Diencephalon (tissue), 1 donor: ENCODE data around the gene CCDC3. TPM values are rescaled to one million over a fixed set of nuclear protein-coding genes. Genes with fewer than 3 reads are reported as not detected.

Source experiments
- small RNA-seq: library from RNA; depleted of rRNA; stranded (forward); fragments of <200 nt; gene quantifications from one replicate; pipeline ENCODE3, GENCODE V24; 2014
- total RNA-seq: library from RNA; depleted of rRNA; stranded (reverse); fragments of >200 nt; gene quantifications from one replicate; pipeline ENCODE4 v1.2.3, GENCODE V29; 2014

Gene CCDC3
- total RNA-seq: 16.6 TPM

GRCh38 chr10:13001041-13001886 is at the start of gene CCDC3:
TSS of gene CCDC3 (minus strand) at chr10:13001713. CDS start at chr10:13001570, 143 bp downstream.

Small RNAs within 50 kb of the gene (small RNA-seq; reads per million reads assigned to genes)
- not detected for gene RNA5SP300

Other genes with a start within 250 kb of the CCDC3 start
- 90.7 TPM for gene OPTN, start 98.5 kb upstream of the CCDC3 start, total RNA-seq
- 5.3 TPM for gene MCM10, start 159.8 kb upstream of the CCDC3 start, total RNA-seq
- not detected for gene UCMA, start 232.7 kb upstream of the CCDC3 start, total RNA-seq